ENCODE measurements around the gene LRR1.

The LRR1 gene, protein sequence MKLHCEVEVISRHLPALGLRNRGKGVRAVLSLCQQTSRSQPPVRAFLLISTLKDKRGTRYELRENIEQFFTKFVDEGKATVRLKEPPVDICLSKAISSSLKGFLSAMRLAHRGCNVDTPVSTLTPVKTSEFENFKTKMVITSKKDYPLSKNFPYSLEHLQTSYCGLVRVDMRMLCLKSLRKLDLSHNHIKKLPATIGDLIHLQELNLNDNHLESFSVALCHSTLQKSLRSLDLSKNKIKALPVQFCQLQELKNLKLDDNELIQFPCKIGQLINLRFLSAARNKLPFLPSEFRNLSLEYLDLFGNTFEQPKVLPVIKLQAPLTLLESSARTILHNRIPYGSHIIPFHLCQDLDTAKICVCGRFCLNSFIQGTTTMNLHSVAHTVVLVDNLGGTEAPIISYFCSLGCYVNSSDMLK

DNA sequence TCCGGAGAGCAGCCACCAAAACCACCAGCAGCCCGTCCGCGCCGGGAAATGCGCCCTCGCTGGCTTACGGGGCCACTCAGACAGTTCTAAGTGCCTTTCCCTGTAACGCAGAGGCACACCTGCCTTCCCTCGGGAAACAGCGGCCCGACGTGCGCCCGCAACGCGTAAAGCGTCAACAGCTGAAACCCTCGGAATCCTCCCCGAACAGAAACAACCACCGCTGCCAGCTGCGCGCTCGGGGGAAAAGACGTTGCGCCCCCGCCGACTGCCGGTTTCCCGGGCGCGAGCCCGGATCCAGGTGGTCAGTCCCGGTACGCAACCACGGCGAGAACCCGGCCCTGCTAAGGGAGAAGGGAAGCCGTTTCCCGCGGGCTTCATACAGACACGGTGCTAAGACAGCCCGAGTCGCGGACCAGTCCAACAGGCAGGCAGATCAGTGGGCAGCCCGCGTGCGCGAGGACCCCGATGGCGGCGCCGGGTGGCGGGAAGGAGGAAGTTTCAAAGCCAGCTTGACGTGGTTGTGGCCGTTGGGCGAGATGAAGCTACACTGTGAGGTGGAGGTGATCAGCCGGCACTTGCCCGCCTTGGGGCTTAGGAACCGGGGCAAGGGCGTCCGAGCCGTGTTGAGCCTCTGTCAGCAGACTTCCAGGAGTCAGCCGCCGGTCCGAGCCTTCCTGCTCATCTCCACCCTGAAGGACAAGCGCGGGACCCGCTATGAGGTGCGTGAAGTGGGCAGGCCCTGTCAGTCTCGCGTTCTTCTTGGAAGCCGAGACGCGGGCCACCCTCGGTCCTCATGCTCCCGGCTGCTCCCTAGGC lies at the start of gene LRR1:
LRR1 (plus strand) TSS at position 456 of the 816 bp plus-strand sequence; CDS start at position 537, 81 bp downstream.
- peak within 1 kb of the TSS; percentile 80 for H3K4me3 ChIP-seq (ENCODE audit: low read length)
- no peaks in the 10 kb centered on the region for H3K36me3 ChIP-seq (ENCODE audit: control insufficient read depth, insufficient read depth, low read length)
- no peak for DNase-seq (ENCODE audit: low read depth, low spot score)
- WGBS (ENCODE audit: insufficient coverage, insufficient read length): no CpG with 5 or more reads among the region's 77 CpGs
- no peaks in the 10 kb centered on the region for H3K9me3 ChIP-seq (ENCODE audit: control insufficient read depth, insufficient read depth, low read length)
- no peaks in the 10 kb centered on the region for H3K4me1 ChIP-seq (ENCODE audit: control insufficient read depth, insufficient read depth, low read length)
- H3K27ac ChIP-seq (ENCODE audit: low read length): no peak within 1 kb of the TSS
- H3K27me3 ChIP-seq (ENCODE audit: control insufficient read depth, insufficient read depth, low read length): no peaks in the 10 kb centered on the region

GRCh38 chr14:49549446-49549845 lies 49.3 kb upstream of the LRR1 start:
- WGBS (ENCODE audit: insufficient coverage, insufficient read length): no CpG with 5 or more reads among the region's 1 CpG
- DNase-seq (ENCODE audit: low read depth, low spot score): no peak
- H3K4me1 ChIP-seq (ENCODE audit: control insufficient read depth, insufficient read depth, low read length): peaks cover 4% of the 10 kb centered on the region
- H3K27ac ChIP-seq (ENCODE audit: low read length): no peak overlapping the region
- H3K9me3 ChIP-seq (ENCODE audit: control insufficient read depth, insufficient read depth, low read length): no peaks in the 10 kb centered on the region
- no peaks in the 10 kb centered on the region for H3K36me3 ChIP-seq (ENCODE audit: control insufficient read depth, insufficient read depth, low read length)
- no peaks in the 10 kb centered on the region for H3K27me3 ChIP-seq (ENCODE audit: control insufficient read depth, insufficient read depth, low read length)
- H3K4me3 ChIP-seq (ENCODE audit: low read length): no peak overlapping the region

- no CpG with 5 or more reads among the region's 4 CpGs for WGBS (ENCODE audit: insufficient coverage, insufficient read length)
- Histone ChIP-seq H3K27me3 (ENCODE audit: control insufficient read depth, insufficient read depth, low read length) (no peaks in the 10 kb centered on the region), H3K4me1 (ENCODE audit: control insufficient read depth, insufficient read depth, low read length) (peaks cover 4% of the 10 kb centered on the region), H3K4me3 (ENCODE audit: low read length) (no peak overlapping the region), H3K27ac (ENCODE audit: low read length) (no peak overlapping the region), H3K36me3 (ENCODE audit: control insufficient read depth, insufficient read depth, low read length) (no peaks in the 10 kb centered on the region), H3K9me3 (ENCODE audit: control insufficient read depth, insufficient read depth, low read length) (no peaks in the 10 kb centered on the region)
- DNase-seq (ENCODE audit: low read depth, low spot score): no peak
Measured at GRCh38 chr14:49549881-49550280, 48.9 kb upstream of the LRR1 start.

- WGBS (ENCODE audit: insufficient coverage, insufficient read length): no CpG with 5 or more reads among the region's 5 CpGs
- H3K4me1 ChIP-seq (ENCODE audit: control insufficient read depth, insufficient read depth, low read length): peaks cover 4% of the 10 kb centered on the region
- no peak overlapping the region for H3K27ac ChIP-seq (ENCODE audit: low read length)
- H3K9me3 ChIP-seq (ENCODE audit: control insufficient read depth, insufficient read depth, low read length): no peaks in the 10 kb centered on the region
- no peak for DNase-seq (ENCODE audit: low read depth, low spot score)
- no peak overlapping the region for H3K4me3 ChIP-seq (ENCODE audit: low read length)
- no peaks in the 10 kb centered on the region for H3K27me3 ChIP-seq (ENCODE audit: control insufficient read depth, insufficient read depth, low read length)
- no peaks in the 10 kb centered on the region for H3K36me3 ChIP-seq (ENCODE audit: control insufficient read depth, insufficient read depth, low read length)
Measured at GRCh38 chr14:49550286-49551184, 48.2 kb upstream of the LRR1 start.

- DNase-seq (ENCODE audit: low read depth, low spot score): no peak
- Histone ChIP-seq H3K4me1 (ENCODE audit: control insufficient read depth, insufficient read depth, low read length) (peaks cover 4% of the 10 kb centered on the region), H3K4me3 (ENCODE audit: low read length) (no peak overlapping the region), H3K27ac (ENCODE audit: low read length) (no peak overlapping the region), H3K9me3 (ENCODE audit: control insufficient read depth, insufficient read depth, low read length) (no peaks in the 10 kb centered on the region), H3K36me3 (ENCODE audit: control insufficient read depth, insufficient read depth, low read length) (no peaks in the 10 kb centered on the region), H3K27me3 (ENCODE audit: control insufficient read depth, insufficient read depth, low read length) (no peaks in the 10 kb centered on the region)
- WGBS (ENCODE audit: insufficient coverage, insufficient read length): no CpG with 5 or more reads among the region's 2 CpGs
Measured at GRCh38 chr14:49551569-49551968, 47.2 kb upstream of the LRR1 start.

DNA sequence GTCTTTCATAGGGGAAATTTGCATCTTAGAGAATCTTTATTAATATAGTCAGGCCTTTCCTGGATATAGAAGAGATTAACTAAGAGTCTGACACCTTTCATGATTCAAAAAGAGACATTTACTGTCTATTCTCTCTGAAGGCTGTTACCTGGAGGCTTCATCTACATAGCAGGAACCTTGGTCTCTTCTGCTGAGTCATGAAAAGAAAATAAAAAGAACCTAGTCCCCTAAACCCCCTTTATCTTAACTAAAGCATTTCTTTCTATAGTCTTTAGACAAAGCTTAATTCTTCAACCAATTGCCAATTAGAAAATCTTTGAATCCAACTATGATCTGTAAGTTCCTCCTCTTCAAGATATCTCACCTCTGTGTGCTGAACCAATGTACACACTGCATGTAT lies 45.6 kb upstream of the LRR1 start:
- H3K36me3 ChIP-seq (ENCODE audit: control insufficient read depth, insufficient read depth, low read length): no peaks in the 10 kb centered on the region
- no peaks in the 10 kb centered on the region for H3K27me3 ChIP-seq (ENCODE audit: control insufficient read depth, insufficient read depth, low read length)
- no peaks in the 10 kb centered on the region for H3K9me3 ChIP-seq (ENCODE audit: control insufficient read depth, insufficient read depth, low read length)
- DNase-seq (ENCODE audit: low read depth, low spot score): no peak
- no peak overlapping the region for H3K27ac ChIP-seq (ENCODE audit: low read length)
- H3K4me1 ChIP-seq (ENCODE audit: control insufficient read depth, insufficient read depth, low read length): peaks cover 4% of the 10 kb centered on the region
- no peak overlapping the region for H3K4me3 ChIP-seq (ENCODE audit: low read length)

GRCh38 chr14:49553892-49554291 lies 44.8 kb upstream of the LRR1 start:
- Histone ChIP-seq H3K4me3 (ENCODE audit: low read length) (no peak overlapping the region), H3K27ac (ENCODE audit: low read length) (no peak overlapping the region), H3K9me3 (ENCODE audit: control insufficient read depth, insufficient read depth, low read length) (no peaks in the 10 kb centered on the region), H3K36me3 (ENCODE audit: control insufficient read depth, insufficient read depth, low read length) (no peaks in the 10 kb centered on the region), H3K27me3 (ENCODE audit: control insufficient read depth, insufficient read depth, low read length) (no peaks in the 10 kb centered on the region), H3K4me1 (ENCODE audit: control insufficient read depth, insufficient read depth, low read length) (peaks cover 4% of the 10 kb centered on the region)
- WGBS (ENCODE audit: insufficient coverage, insufficient read length): no CpG with 5 or more reads among the region's 3 CpGs
- no peak for DNase-seq (ENCODE audit: low read depth, low spot score)

GRCh38 chr14:49559979-49560768 lies 38.6 kb upstream of the LRR1 start:
- WGBS (ENCODE audit: insufficient coverage, insufficient read length): no CpG with 5 or more reads among the region's 6 CpGs
- no peaks in the 10 kb centered on the region for H3K9me3 ChIP-seq (ENCODE audit: control insufficient read depth, insufficient read depth, low read length)
- H3K4me3 ChIP-seq (ENCODE audit: low read length): no peak overlapping the region
- no peak for DNase-seq (ENCODE audit: low read depth, low spot score)
- H3K27ac ChIP-seq (ENCODE audit: low read length): no peak overlapping the region
- no peaks in the 10 kb centered on the region for H3K4me1 ChIP-seq (ENCODE audit: control insufficient read depth, insufficient read depth, low read length)
- no peaks in the 10 kb centered on the region for H3K27me3 ChIP-seq (ENCODE audit: control insufficient read depth, insufficient read depth, low read length)
- no peaks in the 10 kb centered on the region for H3K36me3 ChIP-seq (ENCODE audit: control insufficient read depth, insufficient read depth, low read length)

DNA sequence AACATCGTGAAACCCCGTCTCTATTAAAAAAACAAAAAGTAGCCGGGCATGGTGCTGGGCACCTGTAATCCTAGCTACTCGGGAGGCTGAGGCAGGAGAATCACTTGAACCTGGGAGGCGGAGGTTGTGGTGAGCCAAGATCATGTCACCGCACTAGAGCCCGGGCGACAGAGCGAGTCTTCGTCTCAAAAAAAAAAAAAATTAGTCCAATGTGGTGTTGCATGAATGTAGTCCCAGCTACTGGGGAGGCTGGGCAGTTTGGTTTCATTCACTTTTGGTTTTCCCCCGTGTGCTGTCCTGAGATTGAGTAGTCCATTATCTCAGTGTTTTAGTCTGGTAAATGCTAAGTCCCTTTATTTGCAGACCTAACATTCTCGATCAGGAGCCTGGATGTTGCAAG lies 32.0 kb upstream of the LRR1 start:
- Histone ChIP-seq H3K27ac (ENCODE audit: low read length) (no peak overlapping the region), H3K4me3 (ENCODE audit: low read length) (no peak overlapping the region), H3K36me3 (ENCODE audit: control insufficient read depth, insufficient read depth, low read length) (no peaks in the 10 kb centered on the region), H3K9me3 (ENCODE audit: control insufficient read depth, insufficient read depth, low read length) (no peaks in the 10 kb centered on the region), H3K27me3 (ENCODE audit: control insufficient read depth, insufficient read depth, low read length) (no peaks in the 10 kb centered on the region), H3K4me1 (ENCODE audit: control insufficient read depth, insufficient read depth, low read length) (no peaks in the 10 kb centered on the region)
- no peak for DNase-seq (ENCODE audit: low read depth, low spot score)
- no CpG with 5 or more reads among the region's 12 CpGs for WGBS (ENCODE audit: insufficient coverage, insufficient read length)

Data from iPS DF 6.9 (cell line).